Activated CD8-positive, alpha-beta memory T cell treated with anti-CD3 and anti-CD28 coated beads, Interleukin-2, amount 50 U/mL, for 1 hour (primary cell): ENCODE results near the gene LACRT.
"Not testable (repeated sequence)": the region's sequence is repeated elsewhere in the genome, so short reads cannot be mapped to it uniquely, and the experiment has no call there.

Experiments
- DNase-seq: peaks from one replicate; pipeline ENCODE4 v3.0.0-alpha.2; 2020; ENCODE audit errors: extremely low read depth

LACRT gene, protein sequence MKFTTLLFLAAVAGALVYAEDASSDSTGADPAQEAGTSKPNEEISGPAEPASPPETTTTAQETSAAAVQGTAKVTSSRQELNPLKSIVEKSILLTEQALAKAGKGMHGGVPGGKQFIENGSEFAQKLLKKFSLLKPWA

DNA sequence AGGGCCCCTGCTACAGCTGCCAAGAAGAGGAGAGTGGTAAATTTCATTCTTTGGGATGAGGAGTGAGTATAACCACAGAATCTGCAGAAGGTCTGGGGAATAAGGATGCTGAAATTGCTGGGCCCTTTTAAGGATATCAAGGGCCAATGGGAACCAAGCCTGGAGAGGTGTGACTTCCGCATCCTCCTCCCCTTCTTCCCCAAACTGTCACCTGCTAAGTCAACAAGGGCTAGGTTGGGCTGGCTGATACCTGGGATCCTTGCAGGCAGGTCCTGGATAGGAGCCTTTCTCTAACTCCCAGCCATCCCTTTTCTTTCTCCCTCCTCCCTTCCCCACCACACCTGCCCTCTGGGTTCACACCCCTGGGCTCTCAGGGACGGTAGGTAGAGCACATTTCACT, at the start of gene LACRT:
Gene LACRT (minus strand): TSS at position 101 of the 400 bp plus-strand sequence. CDS start 54 bp downstream, at position 47.
- no peak for DNase-seq

DNA sequence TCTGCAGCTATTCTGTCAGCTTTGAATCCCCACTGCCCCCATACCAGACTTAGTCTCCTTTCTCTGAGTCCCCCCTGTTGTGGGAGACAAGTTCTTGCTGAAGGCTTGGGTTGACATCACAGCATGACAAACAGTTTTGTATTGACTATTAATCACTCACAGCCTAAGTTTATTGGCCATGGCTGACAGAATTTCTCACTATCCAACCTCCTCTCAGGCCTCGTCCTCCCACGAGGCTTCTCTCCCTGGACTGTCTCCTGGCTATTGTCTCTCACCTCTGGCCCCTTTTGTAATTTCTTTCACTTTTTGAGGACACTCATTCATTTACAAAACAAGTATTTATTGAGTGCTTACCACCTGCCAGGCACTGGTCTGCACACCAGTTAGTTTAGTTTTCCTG, 48.7 kb upstream of the LACRT start:
- DNase-seq: no peak

DNA sequence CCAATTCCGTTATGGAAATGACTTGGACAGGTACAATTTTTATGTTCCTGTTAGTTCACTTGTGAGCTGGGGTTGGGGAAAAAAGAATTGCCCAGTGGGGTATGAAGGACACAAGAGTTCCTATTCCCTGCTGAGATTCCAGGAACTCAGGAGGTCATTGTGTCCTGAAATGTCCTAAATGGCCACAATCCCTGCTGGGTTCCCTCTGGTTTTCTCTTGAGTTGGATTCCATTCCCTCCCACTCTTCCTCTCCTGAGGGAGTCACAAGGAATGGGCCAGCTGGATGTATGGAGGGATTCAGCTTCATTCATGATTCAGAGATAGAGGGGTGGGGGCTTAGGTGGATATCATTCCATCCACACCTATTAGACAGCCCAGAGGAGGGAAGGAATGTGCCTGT, 48.0 kb upstream of the LACRT start:
- DNase-seq: no peak

DNA sequence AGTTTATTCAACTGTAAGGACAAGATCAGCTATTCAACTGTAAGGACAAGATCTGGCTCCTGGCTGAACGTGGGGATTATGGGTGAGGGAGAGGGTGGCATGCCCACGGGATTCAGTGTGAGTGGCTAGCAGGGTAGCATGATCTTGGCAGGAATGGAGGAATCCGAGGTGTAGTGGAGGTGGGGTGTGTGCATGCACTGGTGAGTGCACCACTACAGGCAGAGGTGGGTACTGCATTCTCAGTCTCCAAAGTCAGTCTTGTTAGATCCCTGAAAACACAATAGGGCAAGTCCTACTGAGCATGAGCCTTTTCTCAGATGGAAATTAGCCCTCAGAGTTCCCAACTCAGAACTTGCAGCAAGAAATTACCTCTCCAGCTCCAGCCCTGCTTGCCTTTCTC, 45.7 kb upstream of the LACRT start:
- DNase-seq: no peak

DNA sequence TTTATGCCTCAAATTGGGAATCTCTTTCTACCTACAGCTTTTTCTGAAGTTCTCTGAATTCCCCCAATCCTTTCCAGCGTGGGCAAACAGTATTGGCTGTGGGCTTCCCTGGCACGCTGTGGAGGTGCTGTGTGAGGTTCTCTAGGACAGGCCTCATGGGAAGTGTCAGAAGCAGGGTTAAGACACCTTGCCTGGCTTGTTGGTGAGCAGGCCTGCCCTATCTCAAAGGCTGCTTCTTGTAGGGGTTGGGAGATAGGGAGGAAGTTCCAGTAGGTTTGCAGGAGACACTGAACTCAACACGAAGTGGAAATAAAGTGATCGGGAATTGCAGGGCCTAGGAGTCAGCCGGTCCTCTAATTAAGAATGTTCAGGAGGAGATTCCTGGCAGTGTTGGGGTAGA, 43.4 kb upstream of the LACRT start:
- DNase-seq: no peak

DNA sequence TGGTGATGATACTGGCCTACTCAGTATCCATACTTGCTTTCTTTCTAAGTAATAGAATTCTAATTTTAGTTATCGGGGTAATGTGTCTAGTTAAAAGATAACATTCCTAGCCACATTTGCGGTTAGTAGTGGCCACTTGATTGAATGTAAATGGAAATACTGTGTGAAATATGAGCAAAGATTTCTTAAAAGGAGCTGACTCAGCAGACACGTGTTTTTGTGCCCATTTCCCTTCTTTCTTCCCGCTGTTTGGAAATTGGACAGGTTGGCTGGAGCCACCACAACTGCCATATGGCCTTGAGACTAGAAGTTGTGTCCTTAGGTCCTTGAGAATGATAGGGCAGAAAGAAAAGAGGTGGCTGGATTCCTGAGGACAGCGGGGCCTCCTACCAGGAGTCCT, 33.2 kb upstream of the LACRT start:
- DNase-seq: no peak

DNA sequence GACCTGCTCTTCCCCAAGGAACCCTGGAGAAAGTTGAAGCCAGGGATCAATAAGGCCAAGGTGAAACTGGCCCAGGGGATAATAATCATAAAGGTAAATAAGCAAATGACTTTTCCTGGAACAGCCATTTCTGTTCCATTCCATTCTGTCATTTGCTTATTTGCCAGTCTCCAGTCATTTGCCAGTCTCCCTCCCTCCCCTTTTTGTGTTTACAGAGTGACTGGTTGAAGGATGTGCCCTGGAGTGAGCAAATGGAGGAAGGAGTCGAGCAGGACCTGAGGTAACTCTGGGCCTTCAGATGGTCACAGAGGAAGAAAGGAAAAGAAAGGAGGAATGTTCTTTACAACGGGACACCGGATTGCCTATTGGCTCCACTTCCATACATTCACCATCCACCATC, 31.3 kb upstream of the LACRT start:
- DNase-seq: no peak

DNA sequence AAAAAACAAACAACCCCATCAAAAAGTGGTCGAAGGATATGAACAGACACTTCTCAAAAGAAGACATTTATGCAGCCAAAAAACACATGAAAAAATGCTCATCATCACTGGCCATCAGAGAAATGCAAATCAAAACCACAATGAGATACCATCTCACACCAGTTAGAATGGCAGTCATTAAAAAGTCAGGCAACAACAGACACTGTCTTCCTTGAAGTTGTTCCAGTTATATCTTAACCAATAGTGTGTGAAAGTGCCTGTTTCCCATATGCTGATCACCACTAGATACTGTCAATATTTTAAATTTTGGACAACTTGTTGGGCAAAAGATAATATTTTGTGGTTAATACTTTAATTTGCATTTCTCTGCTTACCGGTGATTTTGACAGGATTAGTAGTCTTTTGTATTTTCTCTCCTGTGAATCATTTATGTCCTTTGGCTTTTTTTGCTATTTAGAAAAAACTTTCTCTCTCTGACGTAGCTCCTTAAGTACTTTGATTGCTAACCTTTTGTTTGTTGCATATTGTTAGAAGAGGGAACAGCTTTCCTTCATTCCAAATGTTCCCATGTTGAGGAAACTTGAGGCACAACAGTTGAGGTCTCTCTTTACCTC, 30.4 kb upstream of the LACRT start:
- not testable (repeated sequence) for DNase-seq

DNA sequence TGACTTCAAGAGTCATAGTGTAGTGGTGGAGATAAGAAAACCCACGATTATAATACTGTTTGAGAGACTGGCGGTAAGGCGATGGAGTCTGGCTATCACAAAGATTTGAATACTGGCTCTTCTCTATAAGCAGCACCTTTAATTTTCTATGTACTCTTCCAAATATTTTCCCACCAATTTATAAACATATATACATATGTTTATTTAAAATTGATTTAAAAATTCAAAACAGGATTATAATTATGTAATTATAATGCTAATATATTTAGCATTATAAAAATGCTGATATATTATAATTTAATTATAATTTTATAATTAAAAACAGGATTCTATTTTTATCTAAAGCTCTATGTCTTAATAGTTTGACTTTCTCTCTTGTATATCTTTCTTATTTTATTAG, 28.9 kb upstream of the LACRT start:
- no peak for DNase-seq

DNA sequence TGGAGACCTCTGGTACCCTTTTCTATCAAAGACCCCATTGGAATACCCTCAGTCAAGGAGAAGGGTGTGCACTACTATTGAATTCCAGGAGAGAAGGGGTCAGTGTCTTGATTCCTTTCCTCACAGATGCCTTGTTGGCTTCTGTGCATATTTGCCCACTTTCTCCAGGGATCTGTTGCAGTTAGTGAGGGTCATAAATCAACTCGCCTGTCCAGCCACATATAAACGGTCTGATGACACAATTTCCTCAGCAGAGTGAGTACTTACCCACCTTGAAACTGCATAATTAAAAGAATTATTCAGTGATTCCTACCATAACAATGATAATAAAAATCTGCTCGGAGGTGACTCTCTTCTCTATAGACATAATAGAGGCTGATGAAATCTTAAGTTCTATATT, 27.3 kb upstream of the LACRT start:
- DNase-seq: no peak

DNA sequence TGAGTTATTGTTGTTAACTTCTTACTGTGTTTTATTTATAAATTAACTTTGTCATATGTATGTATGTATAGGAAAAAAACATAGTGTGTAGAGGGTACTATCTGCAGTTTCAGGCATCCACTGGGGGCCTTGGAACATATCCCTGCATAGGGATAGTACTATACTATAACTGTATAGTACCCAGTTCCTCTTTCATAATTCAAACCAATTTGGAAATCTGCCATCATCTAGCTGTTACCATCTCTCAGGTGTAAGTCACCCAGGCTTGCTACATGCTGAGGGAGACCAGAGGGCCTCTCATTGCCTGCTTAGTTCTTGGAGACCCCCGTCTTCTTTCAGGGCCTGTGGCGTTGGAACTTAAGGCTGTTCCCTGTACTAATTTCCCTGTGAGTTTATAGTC, 26.4 kb upstream of the LACRT start:
- no peak for DNase-seq

DNA sequence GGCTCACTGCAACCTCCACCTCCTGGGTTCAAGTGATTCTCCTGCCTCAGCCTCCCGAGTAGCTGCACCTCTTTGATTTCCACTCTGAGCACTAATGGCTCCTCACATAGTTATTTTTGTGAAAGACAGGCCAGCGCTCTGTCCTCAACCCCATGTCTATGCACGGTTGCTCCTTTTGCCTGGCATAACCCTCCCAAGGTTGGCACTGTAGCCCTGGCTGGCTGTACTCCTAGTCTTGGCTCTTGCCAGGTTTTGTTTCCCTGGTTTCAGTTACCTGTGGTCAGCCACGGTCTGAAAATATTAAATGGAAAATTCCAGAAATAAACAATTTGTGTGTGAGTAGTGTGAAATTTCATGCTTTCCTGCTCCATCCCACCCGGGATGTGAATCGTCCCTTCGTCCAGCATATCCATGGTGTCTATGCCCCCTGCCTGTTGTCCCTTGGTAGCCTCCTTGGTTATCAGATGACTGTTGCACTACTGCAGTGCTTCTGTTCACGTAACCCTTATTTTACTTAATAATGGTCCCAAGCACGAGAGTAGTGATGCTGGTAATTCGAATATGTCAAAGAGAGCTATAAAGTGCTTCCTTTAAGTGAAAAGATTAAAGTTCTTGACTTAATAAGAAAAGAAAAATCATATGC, 25.7 kb upstream of the LACRT start:
- no peak for DNase-seq

DNA sequence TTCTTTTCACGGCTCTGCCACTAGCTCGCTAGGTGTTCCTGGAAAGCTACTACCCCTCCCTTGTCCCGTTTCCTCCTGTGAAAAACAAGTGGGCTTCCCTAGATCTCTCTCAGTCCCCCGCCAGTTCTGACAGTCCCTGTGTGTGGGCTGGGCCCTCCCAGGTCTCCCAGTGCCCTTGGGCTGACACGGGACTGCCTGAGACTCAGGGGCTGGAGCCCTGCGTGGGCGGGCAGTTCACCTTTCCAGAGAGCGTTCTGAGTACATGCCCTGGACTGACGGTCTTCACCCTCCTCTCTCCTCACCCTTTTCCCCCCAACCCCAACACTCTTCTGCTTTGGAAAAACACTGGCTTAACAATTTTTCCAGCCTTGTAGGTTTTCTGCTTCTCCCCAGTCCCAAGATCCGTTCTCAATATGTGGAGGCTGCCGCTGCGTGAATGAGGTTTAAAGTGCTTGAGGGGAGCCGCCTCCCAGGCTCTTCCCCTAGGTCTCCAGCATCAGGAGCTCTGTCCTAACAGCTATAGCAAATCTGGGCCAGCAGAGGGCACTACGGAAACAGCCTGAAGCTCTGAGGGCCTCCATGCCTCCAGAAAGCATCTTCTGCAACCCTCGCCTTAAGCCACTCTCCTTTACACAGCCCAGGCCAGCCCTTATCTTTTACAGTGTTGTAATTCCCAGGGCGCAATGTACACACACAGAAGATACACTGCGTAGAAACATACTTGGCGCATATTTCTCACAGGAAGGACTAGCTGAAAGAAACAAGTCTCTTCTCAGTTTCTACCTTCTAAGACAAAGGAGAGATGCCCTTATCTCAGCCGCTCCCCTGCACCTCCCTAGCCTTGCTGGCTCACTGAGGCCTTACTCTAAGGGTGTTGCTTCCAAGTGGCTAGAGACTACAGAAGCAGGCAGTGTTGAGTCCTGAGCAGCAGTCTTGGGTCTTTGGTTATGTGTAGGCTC, 23.9 kb upstream of the LACRT start:
- DNase-seq: no peak

DNA sequence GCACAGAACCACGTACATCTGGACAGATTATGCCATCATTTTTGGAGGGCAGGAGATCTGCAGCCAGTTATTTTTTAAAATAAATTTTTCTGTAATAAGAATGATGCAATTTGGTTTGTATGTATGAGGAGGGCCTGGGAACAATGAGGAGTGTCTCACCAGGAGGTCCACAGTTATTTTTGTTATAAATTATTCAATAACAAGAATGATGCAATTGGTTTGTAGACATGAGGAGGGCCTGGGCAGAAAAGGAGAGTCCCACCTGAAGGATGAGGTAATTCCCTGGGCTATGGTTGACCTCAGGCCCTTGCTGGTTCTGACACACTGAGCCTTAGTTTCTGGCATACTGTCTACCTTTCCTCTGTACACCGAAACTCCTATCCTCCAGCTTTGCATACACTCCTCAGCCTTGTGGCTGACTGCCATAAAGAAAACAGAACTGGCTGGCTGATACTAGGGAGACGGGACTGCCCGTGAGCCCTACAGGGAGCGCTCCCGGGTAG, 22.5 kb upstream of the LACRT start:
- no peak for DNase-seq

DNA sequence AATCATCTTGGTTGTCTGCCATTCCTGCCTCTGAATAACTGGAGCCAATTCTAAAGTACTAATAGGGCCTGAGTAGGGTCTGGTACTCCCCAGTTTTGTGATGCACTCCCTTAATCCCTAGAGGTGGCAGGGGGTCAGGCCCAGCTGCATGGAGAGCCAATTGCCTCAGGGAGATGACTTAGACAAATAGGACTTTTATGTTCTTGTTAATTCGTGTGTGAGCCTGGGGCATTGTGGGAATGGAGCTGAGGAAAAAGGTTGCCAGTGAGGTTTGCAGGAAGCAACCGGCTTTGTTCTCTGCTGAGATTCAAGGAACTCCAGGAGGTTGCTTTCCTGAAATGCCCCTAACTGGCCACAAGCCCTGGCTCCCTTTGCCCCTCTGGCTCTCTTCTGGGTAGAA, 20.2 kb upstream of the LACRT start:
- no peak for DNase-seq

DNA sequence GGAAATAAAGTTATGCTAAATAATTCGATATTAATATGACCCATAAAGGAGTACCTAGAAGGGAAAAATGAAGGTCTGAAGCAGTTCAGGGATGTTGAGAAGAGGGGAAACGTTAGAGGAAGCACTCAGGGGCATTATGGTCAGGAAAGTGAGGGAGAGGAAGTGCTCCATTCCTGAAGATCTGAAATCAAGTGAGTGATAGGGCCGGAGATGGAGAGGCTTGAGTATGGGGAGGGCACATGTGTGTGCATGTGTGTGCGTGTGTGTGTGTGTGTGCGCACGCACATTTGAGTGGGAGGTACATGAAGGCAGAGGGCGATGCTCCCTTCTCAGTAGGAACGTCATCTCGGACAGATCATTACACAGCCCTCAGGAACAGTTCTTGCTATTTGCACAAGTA, 18.3 kb upstream of the LACRT start:
- DNase-seq: no peak

DNA sequence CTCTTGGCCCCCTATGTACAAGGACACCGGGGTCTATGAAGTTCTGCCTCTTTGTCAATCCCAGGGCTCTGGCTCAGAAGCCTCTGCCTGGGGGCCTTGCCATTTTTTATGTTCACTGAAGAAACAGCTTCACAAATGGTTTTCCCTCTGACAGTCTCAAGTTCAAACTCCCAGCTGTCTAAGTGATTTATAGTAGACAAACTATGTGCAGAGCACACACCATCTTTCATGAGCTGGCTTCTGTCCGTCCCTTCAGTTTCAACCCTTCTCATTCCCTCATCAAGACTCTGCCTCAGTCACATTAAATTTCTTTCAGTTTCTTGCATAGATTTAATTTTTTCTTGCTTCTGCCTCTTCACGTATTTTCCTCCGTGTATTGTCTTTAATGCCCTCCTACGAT, 16.2 kb upstream of the LACRT start:
- no peak for DNase-seq

DNA sequence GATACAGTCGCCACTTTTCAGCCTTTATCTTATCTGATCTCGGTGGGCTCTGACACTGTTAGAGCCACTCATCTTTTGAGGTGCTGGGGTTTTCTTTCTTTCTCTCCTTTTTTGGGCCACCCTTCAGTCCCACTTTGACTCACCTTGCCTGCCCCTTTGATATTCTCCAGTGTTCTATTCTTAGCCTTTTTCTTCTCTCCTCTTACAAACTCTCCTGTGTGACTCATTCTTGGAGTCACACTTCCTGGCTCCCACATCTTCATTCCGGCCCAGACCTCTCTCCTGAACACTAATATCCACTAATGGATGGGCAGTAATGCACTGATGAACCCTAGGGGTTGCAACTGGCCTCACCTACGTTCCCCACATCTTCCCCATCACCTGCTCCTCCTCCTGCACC, 15.7 kb upstream of the LACRT start:
- DNase-seq: no peak

DNA sequence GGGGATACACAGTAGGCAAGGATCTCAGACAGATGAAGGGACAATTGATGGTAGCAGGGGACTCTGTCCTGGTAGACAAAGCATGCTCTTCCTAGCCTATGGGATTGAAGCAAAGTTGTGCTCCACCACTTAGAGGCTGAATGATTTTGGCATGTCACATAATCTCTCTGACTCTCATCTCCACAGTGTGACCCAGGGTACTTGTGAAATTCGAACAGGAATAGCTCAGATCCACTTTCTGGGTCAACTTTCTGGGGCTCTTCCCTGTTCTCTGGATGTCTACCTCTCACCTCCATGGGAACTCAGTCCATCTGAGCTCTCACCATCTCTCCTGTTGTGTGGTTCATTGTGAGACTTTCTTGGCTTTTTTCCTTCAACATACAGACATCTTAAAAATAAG, 15.1 kb upstream of the LACRT start:
- DNase-seq: no peak

DNA sequence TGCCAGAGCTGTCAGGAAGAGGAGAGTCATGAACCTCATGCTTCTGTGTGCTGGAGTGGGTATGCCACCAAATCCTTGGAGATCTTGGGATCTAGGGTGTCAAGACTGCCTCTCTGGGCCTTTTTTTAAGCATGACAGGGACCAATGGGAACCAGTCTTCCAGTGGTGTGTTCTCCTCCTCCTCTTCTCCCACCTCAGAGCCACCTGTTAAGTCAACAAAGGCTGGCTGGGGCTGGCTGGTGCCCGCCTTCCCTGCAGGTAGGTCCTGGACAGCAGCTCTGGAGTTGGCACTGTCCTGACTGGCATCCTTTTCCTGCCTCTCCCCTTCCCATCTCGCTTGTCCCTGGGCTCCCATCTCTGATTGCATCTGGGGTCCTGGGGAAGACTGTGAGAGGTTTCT, 13.6 kb upstream of the LACRT start, which contains the start of gene DCD:
Gene DCD (minus strand): TSS at position 101 of the 400 bp plus-strand sequence. CDS start 62 bp downstream, at position 39.
- DNase-seq: no peak

DNA sequence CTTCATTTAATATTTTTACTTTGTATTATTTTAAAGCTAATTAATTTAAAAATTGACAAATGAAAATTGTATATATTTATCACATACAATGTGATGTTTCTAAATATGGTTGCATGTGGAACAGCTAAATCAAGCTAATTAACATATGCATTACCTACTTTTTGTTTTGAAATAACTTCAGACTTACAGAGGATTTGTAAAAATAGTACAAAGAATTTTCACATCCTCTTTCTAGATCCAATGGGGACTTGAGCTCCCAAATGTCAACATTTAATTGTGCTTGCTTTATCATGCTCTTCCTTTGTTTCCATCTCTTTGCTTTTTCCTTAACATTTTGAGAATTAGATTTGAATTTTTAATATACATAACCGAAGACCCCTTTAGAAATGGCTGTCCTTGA, 6.9 kb upstream of the LACRT start:
- no peak for DNase-seq

DNA sequence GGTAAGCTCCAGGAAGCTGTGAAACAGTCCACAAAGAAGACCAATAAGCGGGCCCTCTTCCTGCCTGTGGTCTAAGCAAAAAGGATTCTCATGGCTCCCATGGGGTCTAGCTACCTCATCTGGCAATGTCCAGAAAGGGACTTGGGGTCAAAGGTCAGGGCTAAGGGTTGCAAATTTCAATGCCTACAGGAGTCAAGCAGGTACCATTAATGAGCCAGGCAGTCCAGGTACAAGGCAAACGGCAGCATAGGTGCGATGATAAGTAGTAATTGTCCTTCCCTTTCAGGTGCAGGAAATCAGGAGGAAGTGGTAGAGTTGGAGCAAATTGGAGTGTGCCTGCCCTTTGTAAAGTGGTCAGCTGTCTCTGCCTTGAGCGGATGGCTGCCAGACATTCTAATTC, 6.4 kb upstream of the LACRT start:
- DNase-seq: no peak
